WTC11 (cell line): ENCODE measurements around the gene KRT10.

Experiments
- CREB1 ChIP-seq: sonication (generic); formaldehyde crosslinking; IDR thresholded peaks from 2 replicates; pipeline ENCODE4 v1.8.0; 2023; ENCODE audit warnings: mild to moderate bottlenecking, missing genetic modification reagents
- CTCF ChIP-seq: fragments of 200-600 bp; IDR thresholded peaks from 2 replicates; pipeline ENCODE4 v1.8.0; 2022; ENCODE audit warnings: antibody characterized with exemption
- TEAD1 ChIP-seq: sonication (generic); formaldehyde crosslinking; IDR thresholded peaks from 2 replicates; pipeline ENCODE4 v1.8.0; 2022; ENCODE audit warnings: mild to moderate bottlenecking, missing genetic modification reagents
- ZNF671 ChIP-seq: fragments of 250-450 bp; sonication (Bioruptor Pico); IDR thresholded peaks from 2 replicates; pipeline ENCODE4 v1.8.0; 2021; ENCODE audit warnings: mild to moderate bottlenecking

GRCh38 chr17:40777459-40777858 lies 45.0 kb downstream of the KRT10 start:
- TF ChIP-seq ZNF671 (CRISPR knock-in tag): no peak
- no peak for TF ChIP-seq CTCF
- TF ChIP-seq CREB1: no peak
- TF ChIP-seq TEAD1 (CRISPR knock-in tag): no peak
